ENCODE results near the gene POLN.

DNA sequence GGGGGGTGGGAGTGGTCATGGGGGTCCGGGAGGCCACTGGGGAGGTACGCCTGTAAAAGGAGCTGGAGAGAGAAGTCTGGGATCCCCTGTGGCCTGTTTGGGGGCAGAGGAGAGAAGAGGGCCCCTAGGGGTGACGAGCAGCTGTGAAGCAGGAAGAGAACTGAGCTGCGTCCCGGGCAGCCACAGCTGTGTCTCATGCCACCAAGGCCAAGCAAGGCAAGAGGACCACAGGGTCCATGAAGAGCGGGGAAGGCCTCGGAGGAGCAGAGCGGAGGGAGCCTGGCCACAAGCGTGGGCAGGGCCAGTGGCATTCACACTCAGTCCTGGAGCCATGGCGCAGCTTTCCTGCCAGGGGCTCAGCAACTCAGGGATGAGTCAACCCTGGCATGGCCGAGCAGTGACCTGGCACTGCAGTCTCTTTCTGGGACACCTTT, 196.4 kb downstream of the POLN start:
- no peak for TF ChIP-seq CTCF (IDR thresholded peaks at IDR 0.05)
- TF ChIP-seq POLR2A (IDR thresholded peaks at IDR 0.05): no peak

Data from uterus (tissue), 2 donors.